ENCODE measurements around the gene EFNA4. TPM values are rescaled to one million over a fixed set of nuclear protein-coding genes. Genes with fewer than 3 reads are reported as not detected.

The EFNA4 gene
- total and polyA plus RNA-seq, 2 of the 4 experiments (the other 2 are of a cell fraction), result 3.8 to 11.8 TPM

GRCh38 chr1:155026588-155026987, 37.0 kb upstream of the EFNA4 start:
- dilution Hi-C loops (cut with HindIII; ENCODE audit: low sequenced_read_pairs, unreplicated experiment), result no loop called here
- H2AK9ac ChIP-seq (replicated peaks; ENCODE audit: low read depth, low read length, poor library complexity), result peak overlapping the region; percentile 42
- no TSS peak for BruUV-seq (replicated peaks)
- H3K36me3 ChIP-seq (ENCODE audit: control insufficient read depth, insufficient read depth, low read length), result no peaks in the 10 kb centered on the region
- no peak overlapping the region for H3K27ac ChIP-seq (ENCODE audit: insufficient read depth, low read length)
- no peak overlapping the region for H3K4me3 ChIP-seq (ENCODE audit: insufficient read depth, low read depth, low read length)
- no peaks in the 10 kb centered on the region for H3K9me3 ChIP-seq (ENCODE audit: control insufficient read depth, insufficient read depth, low read length)
- ChIA-PET POLR2A (ENCODE audit: unreplicated experiment) (no interaction called here), CTCF (no interaction called here)
- no peaks in the 10 kb centered on the region for H3K79me1 ChIP-seq (ENCODE audit: low read depth in 1 of 2, low read length in 2 of 2)
- H3K9me1 ChIP-seq (ENCODE audit: insufficient read depth, low read length), result peaks cover 4% of the 10 kb centered on the region
- H3K4me2 ChIP-seq (ENCODE audit: low read depth, low read length), result no peak overlapping the region
- no peak overlapping the region for H2AK5ac ChIP-seq (ENCODE audit: low read depth, low read length)
- H2BK15ac ChIP-seq (ENCODE audit: low read depth, low read length), result no peak overlapping the region
- no peak overlapping the region for H2BK5ac ChIP-seq (ENCODE audit: low read depth, low read length, poor library complexity, severe bottlenecking)
- H3K4ac ChIP-seq (ENCODE audit: low read depth, low read length), result no peak overlapping the region
- H2BK120ac ChIP-seq (ENCODE audit: low read depth, low read length), result no peak overlapping the region
- no peak overlapping the region for H3K9ac ChIP-seq (ENCODE audit: low read depth, low read length)
- peaks cover 3% of the 10 kb centered on the region; the same call in 1 of the 2 replicates for H3K4me1 ChIP-seq (ENCODE audit: control insufficient read depth, insufficient read depth, low read length)
- in situ Hi-C loops (cut with MboI; ENCODE audit: low sequenced_read_pairs), result no loop called here
- intact Hi-C loops (cut with micrococcal nuclease), result no loop called here
- H2BK20ac ChIP-seq (ENCODE audit: low read depth, low read length), result no peak overlapping the region
- peak overlapping the region; percentile 65 for H2AFZ ChIP-seq (replicated peaks; ENCODE audit: low read length, poor library complexity)
- H4K20me1 ChIP-seq (ENCODE audit: insufficient read depth, low read length), result no peaks in the 10 kb centered on the region; the same call in 1 of the 2 replicates
- no peak overlapping the region for H3K23ac ChIP-seq (ENCODE audit: low read depth, low read length)
- peaks cover 21% of the 10 kb centered on the region for H3K27me3 ChIP-seq (ENCODE audit: control insufficient read depth, insufficient read depth, low read length)
- ATAC-seq (ENCODE audit: low read depth) (no peak; the same call in 1 of the 2 replicates), DNase-seq (peak; percentile 14)
- TF ChIP-seq CTCF (conservative IDR thresholded peaks at IDR 0.05; ENCODE audit: low read depth, low read length) (no peak), FOS (IDR thresholded peaks at IDR 0.05; ENCODE audit: low read depth, low read length) (0 out of 2 replicates have a peak, but pooled peaks have one; percentile 9), MAZ (IDR thresholded peaks at IDR 0.05; ENCODE audit: borderline replicate concordance, low read depth, low read length) (no peak), RFX5 (IDR thresholded peaks at IDR 0.05; ENCODE audit: low read depth, low read length) (peak; percentile 49; the same call in 1 of the 2 replicates), MXI1 (IDR thresholded peaks at IDR 0.05; ENCODE audit: borderline replicate concordance, low read depth, low read length) (no peak)
- no peak overlapping the region; the same call in 1 of the 2 replicates for H3K14ac ChIP-seq (replicated peaks; ENCODE audit: low read depth, low read length)
- H4K5ac ChIP-seq (ENCODE audit: low read depth, low read length), result no peak overlapping the region
- no peak overlapping the region for H3K56ac ChIP-seq (ENCODE audit: extremely low read depth, insufficient read depth, low read length)
- 86% methylated on average over 4 of the region's 6 CpGs; no CpG with 5 or more reads in 1 of the 2 experiments for WGBS, 2 experiments (ENCODE audit: extremely low coverage in 2 of 2, insufficient read length in 1 of 2)
- H4K91ac ChIP-seq (ENCODE audit: insufficient read depth, low read depth, low read length), result no peak overlapping the region
- no peak overlapping the region for H4K8ac ChIP-seq (ENCODE audit: low read depth in 2 of 2, low read length in 2 of 2)
- H3K18ac ChIP-seq (ENCODE audit: low read depth, low read length), result no peak overlapping the region
